SHP77 treated with DMSO at 0.1 percent for 48 hours (cell line): ENCODE measurements around the gene RGS10.
"Not testable (repeated sequence)": the region's sequence is repeated elsewhere in the genome, so short reads cannot be mapped to it uniquely, and the experiment has no call there.

Source experiments
- DNase-seq: peaks from one replicate; lab custom pipeline; 2025; lab: John Stamatoyannopoulos, UW

Gene RGS10

GRCh38 chr10:119538632-119539358 lies 3.7 kb downstream of the RGS10 start:
- DNase-seq: no peak

GRCh38 chr10:119537953-119538630 lies 4.4 kb downstream of the RGS10 start:
- DNase-seq: no peak

- no peak for DNase-seq
Observed at GRCh38 chr10:119536508-119537025, 6.0 kb downstream of the RGS10 start.

GRCh38 chr10:119535837-119536507 lies 6.5 kb downstream of the RGS10 start:
- DNase-seq: no peak

GRCh38 chr10:119535305-119535704 lies 7.2 kb downstream of the RGS10 start:
- no peak for DNase-seq

- no peak for DNase-seq
Observed at GRCh38 chr10:119533473-119533872, 9.0 kb downstream of the RGS10 start.

GRCh38 chr10:119532791-119533190 lies 9.7 kb downstream of the RGS10 start:
- not testable (repeated sequence) for DNase-seq

GRCh38 chr10:119532251-119532650 lies 10.3 kb downstream of the RGS10 start:
- DNase-seq: not testable (repeated sequence)

- no peak for DNase-seq
Observed at GRCh38 chr10:119531067-119531466, 11.5 kb downstream of the RGS10 start.

- not testable (repeated sequence) for DNase-seq
Observed at GRCh38 chr10:119528663-119529237, 13.8 kb downstream of the RGS10 start.

GRCh38 chr10:119526621-119527592 lies 15.6 kb downstream of the RGS10 start:
- no peak for DNase-seq

- no peak for DNase-seq
Observed at GRCh38 chr10:119526149-119526548, 16.4 kb downstream of the RGS10 start.

- no peak for DNase-seq
Observed at GRCh38 chr10:119525116-119525515, 17.4 kb downstream of the RGS10 start.

GRCh38 chr10:119524720-119525070 lies 17.8 kb downstream of the RGS10 start:
- no peak for DNase-seq

- DNase-seq: no peak
Observed at GRCh38 chr10:119523895-119524719, 18.4 kb downstream of the RGS10 start.

- no peak for DNase-seq
Observed at GRCh38 chr10:119522747-119523426, 19.6 kb downstream of the RGS10 start.

- no peak for DNase-seq
Observed at GRCh38 chr10:119521443-119522204, 20.9 kb downstream of the RGS10 start.

GRCh38 chr10:119520283-119520682 lies 22.2 kb downstream of the RGS10 start:
- no peak for DNase-seq

- DNase-seq: no peak
Observed at GRCh38 chr10:119518936-119519335, 23.6 kb downstream of the RGS10 start.
